ENCODE data around the gene MADD.

GRCh38 chr11:47284151-47284550, 14.2 kb downstream of the MADD start:
- TF ChIP-seq CTCF (conservative IDR thresholded peaks at IDR 0.05; ENCODE audit: low read depth, low read length) (no peak), EZH2 (IDR thresholded peaks at IDR 0.05; ENCODE audit: borderline replicate concordance, low read depth, low read length, poor library complexity, severe bottlenecking) (no peak)

Measured in A673 (cell line).